Mucosa of gallbladder (tissue), 1 donor: ENCODE data around the gene PTPRN2. TPM values are rescaled to one million over a fixed set of nuclear protein-coding genes. Genes with fewer than 3 reads are reported as not detected.
"Not testable (repeated sequence)": the region's sequence is repeated elsewhere in the genome, so short reads cannot be mapped to it uniquely, and the experiment has no call there.

Source experiments
- DNase-seq: peaks from one replicate; pipeline ENCODE4 v3.0.0-alpha.2; 2020; ENCODE audit warnings: low spot score
- total RNA-seq: library from RNA; stranded (reverse); gene quantifications from one replicate; pipeline ENCODE4 v1.2.1, GENCODE V29; 2021
- donor health status: DM: no; HTN: no; CAD: no.

The PTPRN2 gene
- total RNA-seq, 1 donor from 2014 or later = 11.9 TPM

DNA sequence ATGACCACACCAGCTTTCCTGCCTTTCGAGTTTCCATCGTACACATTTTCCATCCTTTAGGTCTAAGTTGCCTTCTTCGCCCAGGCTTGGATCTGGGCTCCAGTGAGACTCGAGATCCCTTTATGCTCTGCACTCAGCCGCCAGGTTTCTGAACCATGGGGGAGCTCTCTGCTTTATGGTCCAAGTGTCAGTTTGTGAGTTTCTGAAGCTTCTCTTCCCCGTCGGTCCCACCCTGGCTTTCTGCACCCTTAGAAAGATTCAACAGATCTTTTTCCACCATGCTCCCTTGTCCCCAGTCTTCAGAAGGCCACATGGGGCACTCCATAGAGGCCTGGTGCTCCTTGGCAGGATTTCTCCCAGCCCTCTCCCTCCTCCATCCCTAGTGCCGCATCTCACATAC, 402.0 kb downstream of the PTPRN2 start:
- no peak for DNase-seq

- DNase-seq = no peak
Observed at GRCh38 chr7:158183431-158183830, 404.2 kb downstream of the PTPRN2 start.

DNA sequence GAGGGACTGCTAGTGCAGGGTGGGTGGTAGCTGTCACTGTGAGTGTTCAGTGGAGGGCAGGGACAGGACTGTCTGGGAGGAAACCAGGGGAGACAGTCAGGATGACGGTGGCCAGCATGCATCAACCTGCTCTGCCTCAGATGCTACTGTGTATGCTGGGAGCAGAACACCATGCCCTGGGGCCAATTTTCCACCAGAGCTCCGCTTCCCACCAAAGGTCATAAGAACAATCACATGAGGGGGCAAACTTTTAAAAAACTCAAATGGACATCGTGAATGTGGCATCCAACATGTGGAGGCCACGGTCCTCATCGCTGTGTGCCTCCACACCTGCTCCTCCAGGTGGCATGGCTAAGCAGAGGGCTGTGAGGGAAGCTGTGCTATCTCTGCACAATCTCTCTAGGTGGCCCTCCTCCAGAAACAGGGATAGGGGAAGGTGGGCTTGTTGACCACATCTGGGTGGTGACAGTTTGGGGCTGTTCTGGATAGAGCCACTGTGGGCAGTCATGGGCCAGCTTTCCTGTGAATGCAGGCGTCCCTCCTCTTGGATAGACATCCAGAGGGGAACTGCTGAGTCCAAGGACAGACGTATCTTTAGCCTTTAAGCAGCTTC, 411.0 kb downstream of the PTPRN2 start:
- no peak for DNase-seq

DNA sequence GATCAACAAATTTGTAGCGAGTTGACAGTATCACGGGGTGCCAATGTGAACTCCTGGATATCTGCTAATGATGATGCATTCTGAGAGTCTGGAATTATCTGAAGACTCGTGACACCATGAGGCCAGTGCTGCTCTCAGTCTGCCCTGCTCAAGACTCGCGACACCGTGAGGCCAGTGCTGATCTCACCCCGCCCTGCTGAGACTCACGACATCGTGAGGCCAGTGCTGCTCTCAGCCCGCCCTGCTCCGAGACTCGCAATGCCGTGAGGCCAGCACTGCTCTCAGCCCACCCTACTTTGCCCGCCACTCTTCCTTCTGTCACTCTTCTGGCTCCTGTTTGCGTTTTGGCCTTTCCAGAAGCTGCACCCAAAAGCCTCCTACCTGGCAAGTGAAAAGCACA, 411.8 kb downstream of the PTPRN2 start:
- no peak for DNase-seq

GRCh38 chr7:158174947-158175346, 412.7 kb downstream of the PTPRN2 start:
- DNase-seq = no peak

DNA sequence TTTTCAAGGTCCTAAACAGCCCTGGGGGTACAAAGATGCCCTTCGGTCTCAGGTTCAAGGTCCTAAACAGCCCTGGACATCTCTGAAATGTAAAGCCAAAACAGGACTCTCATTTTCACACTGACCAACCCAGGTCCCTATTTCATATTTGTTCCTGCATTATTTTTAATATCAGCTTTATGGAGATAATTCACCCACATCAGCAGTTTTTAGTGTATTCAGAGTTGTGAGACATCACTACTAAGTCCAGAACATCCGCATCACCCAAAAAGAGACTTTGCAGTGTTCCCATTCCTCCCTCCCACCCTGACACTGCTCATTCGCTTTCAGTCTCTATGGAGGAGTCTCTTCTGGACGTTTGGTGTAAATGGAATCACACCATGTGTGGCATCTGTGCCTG, 420.2 kb downstream of the PTPRN2 start:
- DNase-seq = no peak

DNA sequence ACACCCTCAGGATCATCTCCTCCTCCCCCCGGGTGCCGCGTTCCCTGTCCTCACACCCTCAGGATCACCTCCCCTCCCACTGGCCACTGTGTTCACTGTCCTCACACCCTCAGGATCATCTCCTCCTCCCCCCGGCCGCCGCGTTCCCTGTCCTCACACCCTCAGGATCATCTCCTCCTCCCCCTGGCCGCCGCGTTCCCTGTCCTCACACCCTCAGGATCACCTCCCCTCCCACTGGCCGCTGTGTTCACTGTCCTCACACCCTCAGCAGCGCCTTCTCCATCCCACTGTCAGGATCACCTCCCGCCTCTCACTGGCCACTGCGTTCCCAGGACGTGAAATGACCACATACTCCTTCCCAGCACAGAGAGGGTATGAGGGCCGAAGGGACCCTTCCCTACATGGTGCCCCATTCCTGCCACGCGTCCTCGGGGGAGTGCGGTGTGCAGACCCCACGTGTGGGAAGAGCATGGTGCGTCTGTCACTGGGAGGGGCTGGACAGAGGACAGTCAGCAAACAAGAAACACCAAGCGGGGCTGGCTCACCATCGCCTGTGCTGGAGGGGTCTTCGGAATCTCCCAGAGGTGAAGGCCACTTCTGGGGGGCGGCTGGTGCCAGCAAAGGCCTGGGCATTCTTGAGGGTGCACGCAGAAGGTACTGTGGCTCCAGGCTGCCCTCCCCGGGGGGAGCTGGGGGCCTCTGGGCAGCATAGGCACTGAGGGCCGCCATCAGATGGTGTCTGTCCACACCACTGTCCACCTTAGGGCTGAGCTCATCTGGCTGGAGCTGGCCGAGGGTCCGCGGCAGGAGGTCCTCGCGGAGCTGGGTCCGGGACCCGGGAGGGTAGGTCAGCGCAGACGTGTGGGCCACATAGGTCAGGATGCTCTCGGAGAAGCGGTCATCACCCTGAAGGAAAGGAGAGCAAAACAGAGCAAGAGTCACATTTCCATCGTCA, 421.0 kb downstream of the PTPRN2 start:
- DNase-seq = no peak

GRCh38 chr7:158165711-158166110, 421.9 kb downstream of the PTPRN2 start:
- DNase-seq = no peak

DNA sequence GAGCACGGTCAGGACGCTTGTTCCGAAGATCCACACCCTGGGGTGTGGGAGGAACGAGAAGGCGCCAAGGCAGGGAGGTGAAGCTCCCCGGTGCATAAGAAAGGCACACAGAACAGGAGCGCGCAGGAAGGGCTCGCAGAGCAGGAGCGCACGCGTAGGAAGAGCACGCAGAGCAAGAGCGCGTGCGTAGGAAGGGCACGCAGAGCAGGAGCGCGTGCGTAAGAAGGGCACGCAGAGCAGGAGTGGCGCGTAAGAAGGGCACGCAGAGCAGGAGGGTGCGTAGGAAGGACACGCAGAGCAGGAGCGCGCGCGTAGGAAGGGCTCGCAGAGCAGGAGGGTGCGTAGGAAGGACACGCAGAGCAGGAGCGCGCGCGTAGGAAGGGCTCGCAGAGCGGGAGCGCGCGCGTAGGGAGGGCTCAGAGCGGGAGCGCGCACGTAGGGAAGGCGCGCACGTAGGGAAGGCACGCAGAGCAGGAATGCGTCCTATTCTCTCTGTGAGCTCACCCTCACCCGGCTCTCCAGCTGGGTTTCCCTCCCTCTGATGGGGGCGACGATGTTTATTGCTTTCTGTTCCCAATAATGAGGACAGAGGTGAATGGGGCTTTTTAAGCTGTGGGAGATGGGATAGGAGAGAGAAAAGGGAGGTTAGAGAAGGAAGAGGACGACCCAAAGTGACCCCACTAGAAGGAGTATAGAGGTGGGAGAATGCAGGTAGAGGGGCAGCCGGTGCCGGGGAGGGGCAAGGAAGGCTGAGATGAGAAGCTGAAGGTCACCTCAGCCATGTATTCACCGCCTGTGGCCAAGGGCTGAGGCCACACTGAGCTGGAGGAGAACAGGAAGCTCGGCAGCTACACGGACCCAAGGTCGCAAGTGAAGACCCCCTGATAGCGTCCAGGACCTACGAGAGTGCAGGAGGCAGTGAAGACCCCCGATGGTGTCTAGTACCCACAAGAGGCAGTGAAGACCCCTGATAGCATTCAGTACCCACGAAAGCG, 423.2 kb downstream of the PTPRN2 start:
- no peak for DNase-seq

- DNase-seq = no peak
Observed at GRCh38 chr7:158161194-158161593, 426.4 kb downstream of the PTPRN2 start.

DNA sequence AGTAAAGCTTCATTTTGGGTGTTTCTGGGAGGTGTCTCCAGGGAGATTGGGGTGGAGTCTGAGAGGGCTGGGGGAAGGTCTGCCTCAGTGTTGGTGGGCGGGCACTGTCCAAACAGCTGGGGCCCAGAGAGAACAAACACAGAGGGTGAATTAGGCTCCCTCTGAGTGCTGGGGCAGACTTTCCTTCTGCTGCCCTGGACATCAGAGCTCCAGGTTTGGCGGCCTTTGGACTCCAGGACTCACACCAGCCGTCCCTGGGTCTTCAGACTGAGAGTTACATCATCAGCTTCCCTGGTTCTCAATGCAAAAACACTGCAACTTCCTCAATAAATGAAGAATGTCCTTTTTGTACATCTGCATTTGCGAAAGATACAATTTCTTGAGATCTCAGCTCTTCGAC, 427.4 kb downstream of the PTPRN2 start:
- no peak for DNase-seq

DNA sequence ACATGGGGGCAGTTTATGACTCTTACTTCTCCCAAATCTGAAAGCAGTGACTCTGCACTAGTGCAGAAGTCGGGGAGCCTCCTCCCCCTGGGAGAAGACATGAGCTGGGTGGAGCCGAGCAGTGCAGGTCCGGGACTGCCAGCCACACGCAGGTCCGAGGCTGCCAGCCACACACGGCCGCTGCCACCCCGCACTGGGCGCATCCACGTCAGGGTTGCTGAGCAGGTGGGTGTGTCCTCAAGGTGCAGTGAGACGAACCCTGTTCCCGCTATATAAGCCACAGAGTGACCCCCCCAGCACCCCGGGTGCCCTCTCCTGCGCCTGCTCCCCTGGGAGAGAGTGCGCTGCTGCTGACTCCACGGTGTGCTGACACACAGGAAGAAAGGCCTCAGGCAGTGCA, 430.2 kb downstream of the PTPRN2 start:
- no peak for DNase-seq

GRCh38 chr7:158151273-158151672, 436.4 kb downstream of the PTPRN2 start:
- peak; percentile 67 for DNase-seq

DNA sequence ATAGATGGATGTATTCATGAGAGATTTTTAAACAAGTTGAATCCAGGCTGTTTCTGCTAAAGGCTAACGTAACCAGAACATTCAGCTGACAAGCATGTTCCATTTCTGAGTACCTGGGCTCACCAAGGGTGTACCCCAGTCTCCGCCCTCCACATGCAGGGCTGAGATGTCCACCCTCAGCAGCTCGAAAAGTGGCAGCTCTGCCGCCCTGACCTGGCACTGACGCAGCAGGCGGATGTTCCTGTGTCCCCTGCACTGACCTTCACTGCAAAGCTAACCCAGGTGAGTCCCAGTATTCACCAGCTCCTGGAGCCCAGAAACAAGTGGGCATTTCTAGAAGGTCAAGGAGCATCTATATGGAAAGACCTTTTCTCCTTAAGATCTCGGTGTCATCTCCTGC, 437.4 kb downstream of the PTPRN2 start:
- no peak for DNase-seq

DNA sequence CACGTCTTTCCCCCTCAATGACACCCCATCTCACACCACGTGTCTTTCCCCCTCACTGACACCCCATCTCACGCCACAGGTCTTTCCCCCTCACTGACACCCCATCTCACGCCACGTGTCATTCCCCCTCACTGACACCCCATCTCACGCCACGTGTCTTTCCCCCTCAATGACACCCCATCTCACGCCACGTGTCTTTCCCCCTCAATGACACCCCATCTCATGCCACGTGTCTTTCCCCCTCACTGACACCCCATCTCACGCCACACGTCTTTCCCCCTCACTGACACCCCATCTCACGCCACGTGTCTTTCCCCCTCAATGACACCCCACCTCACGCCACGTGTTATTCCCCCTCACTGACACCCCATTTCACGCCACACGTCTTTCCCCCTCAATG, 440.2 kb downstream of the PTPRN2 start:
- not testable (repeated sequence) for DNase-seq

DNA sequence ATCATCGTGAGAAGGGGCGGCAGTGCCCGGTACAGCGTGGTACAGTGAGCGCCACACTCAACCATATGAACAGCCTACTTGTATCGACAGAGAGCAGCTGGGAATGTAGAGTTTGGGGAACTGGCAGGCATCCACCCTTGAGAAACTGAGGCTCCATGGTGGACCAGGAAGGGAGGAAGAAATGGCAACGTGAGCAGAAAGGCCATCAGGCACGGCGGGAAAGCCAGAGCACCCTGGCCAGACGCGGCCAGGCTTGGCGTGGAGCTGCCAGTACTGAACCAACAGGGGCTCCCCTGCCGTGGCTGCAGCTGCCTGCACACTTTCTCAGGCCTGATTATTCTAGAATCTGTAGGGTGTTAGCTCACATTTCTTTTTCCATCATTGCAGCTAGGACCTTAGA, 442.3 kb downstream of the PTPRN2 start:
- no peak for DNase-seq

DNA sequence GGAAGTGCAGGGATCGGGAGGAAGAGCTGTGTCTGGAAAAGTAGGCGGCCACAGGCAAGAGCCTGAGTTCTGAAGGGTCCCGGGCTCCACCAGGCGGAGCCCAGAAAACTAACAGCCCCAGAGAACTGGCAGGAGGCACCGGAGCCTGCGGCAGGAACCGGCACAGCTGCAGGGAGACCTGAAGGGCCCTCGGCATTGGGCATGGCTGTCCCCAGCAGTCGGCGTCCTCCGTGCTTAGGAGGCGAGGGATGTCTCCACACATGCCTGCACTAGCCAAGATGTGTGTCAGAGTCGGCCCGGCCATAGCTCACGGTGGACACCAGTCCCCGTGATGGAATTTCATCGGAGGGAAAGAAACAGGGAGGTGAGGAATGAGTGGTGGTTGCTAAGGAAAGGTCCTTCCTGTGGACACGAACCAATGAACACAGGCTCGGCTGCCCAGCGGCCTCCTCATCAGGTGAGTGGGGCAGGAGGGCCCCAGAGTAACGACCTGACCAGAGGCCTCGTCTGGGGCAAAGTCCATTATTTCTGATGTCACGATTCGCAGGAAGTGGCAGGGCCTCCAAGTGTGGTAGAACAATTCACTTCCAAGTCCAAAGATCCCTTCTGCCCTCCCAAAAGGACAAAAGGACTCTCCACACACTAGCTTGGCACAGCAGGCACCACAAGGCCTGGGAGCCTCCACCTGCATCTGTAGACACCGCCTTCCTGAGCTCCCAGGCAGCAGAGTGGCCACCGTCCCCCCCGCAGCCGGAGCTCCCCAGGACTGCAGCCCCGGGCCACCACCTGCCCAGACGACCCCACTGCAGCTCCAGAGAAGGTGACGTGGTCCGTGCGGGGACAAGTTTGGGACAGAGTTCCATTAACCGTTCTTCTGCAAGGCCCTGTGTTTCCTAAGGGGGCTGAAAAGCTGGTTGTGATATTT, 444.2 kb downstream of the PTPRN2 start:
- no peak for DNase-seq

DNA sequence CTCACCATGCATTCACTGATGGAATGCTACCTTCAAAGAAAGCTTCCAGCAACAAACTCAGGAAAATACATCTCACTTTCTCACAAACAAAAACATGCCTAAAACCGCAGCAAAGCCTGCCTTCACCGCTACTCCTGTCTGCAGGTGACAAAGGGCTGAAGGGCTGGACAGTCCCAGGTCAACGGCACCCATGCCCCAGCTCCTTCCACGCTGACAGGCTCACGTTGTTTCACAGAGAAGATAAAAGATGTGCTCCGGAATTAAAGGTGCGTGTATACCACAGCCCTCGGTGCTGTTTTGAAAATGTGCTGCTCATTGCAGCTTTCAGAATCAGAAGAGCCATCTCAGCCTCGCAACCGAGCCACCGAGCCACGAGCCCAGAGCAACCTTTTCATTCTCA, 445.0 kb downstream of the PTPRN2 start:
- DNase-seq = no peak

DNA sequence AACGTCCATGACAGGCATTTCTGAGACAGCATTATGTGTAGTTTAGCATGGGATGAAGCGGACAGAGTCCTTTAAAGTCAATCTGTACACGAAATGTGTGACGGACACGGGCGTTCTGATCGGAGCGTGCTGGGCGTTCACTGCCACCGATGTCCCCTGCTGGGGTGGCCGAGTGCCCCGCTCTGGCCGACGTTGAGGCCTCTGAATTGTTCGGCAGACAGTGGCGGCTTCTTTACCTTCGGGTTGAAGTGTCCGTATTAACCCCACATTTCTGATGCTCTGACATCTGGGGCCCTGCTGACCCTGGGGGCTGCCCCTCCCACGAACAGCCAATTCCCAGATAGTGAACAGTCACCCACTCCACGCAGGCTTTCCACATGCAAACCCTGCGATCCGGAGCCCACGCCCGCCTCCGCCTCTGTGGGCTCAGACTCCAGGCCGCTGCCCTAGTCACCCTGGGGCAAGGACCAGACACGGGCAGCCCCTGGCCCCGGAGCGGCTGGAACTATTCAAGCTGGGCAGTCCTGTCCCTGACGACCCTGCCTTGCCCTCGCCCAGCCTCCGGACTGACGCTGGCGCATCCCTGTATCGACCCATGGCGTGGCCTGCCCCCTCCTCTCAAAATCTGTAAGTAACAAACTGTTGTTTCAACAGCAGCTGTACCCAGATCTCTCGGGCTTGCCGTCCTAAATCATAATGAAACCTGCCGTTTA, 445.7 kb downstream of the PTPRN2 start:
- no peak for DNase-seq

GRCh38 chr7:158141221-158141582, 446.4 kb downstream of the PTPRN2 start:
- no peak for DNase-seq
